OCI-M1 (cell line): Measurements from ENCODE around the gene TBC1D14.
A peak's percentile ranks its signal among the peaks of the same experiment; 100 is the strongest.
"Not testable (repeated sequence)": the region's sequence is repeated elsewhere in the genome, so short reads cannot be mapped to it uniquely, and the experiment has no call there.

Source experiments
- DNase-seq: peaks from one replicate; lab custom pipeline; 2025; lab: John Stamatoyannopoulos, UW

Gene TBC1D14

DNA sequence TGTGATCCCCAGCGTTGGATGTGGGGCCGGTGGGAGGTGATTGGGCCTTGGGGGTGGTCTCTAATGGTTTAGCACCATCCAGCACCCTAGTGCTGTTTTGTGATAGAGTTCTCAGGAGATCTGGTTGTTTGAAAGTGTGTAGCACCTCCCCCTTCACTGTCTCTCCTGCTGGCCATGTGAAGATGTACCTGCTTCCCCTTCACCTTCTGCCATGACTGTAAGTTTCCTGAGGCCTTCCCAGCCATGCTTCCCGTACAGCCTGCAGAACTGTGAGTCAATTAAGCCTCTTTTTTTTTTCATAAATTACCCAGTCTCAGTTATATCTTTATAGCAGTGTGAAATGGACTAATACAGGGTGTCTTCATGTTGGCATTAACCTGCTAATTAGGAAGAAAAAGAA is 19.3 kb upstream of the TBC1D14 start:
- DNase-seq, result no peak

DNA sequence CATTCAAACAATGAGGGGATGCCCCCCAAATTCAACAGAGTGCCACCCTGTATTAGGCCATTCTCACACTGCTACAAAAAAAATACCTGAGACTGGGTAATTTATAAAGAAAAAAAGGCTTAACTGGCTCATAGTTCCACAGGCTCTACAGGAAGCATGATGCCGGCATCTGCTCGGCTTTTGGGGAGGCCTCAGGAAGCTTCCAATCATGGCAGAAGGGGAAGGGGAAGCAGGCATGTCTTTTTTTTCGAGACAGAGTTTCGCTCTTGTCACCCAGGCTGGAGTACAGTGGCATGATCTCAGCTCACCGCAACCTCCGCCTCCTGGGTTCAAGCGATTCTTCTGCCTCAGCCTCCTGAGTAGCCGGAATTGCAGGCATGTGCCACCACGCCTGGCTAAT is 18.7 kb upstream of the TBC1D14 start:
- not testable (repeated sequence) for DNase-seq

DNA sequence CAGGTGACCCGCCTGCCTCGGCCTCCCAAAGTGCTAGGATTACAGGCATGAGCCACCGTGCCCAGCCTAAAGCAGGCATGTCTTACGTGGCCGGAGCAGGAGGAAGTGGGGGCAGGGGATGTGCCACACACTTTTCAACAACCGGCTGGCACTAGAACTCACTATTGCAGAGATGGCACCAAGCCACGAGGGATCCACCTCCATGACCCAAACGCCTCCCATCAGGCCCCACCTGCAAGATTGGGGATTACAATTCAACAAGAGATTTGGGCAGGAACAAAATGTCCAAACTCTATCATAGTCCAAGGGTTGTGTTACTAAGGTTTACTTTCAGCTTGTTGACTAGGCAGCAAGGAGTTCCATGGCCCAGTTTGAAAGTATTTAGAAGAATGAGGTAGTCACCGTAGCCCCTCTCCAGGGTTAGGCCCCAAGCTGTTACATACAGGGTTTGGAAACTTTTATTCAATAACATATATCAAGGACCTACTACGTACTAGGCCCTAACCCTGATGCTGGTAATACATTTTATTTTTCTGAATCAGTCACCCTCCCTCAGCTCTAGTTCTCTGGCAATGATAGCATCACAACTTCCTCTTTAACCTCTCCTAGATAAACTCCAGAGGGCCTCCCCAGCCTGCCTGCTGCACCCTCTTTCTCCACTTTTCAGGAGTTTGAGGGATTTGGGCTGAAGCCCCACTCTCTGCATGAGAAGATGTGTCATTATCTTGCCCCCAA is 18.0 kb upstream of the TBC1D14 start:
- peak; percentile 66 for DNase-seq

DNA sequence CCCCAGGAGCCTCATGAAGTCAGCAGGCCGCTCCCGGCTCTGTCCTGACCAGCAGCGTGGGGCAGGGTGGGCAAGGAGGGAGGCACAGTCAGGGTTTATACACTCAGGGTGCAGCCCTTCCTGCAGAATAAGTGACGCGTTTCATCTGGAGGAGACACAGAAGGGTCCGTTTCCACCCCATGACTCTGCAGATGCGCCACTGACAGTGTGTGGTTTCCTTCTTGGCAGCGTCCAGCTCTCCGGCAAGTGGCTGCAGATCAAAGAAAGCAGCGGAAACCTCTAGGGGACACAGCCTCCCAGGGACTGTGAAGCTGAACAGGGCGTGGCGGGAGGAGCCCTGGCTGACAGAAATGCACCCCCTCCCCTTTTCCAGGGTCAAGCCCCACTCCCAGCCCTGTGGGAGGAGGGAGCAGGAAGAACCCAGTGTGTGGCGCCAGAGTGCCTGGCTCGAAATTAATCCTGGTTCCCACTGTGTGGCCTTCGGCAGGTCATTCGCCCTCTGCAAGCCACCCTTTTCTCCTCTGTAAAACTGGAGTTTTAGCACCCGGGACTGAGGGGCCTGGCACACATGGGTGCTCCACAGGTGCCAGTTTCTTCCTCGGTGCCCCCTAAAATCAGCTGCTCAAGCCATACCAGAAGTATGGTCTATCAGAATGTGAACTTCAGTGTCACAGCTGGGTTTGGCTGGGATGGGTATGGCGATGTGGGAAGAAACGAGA is 17.3 kb upstream of the TBC1D14 start:
- DNase-seq, result peak; percentile 90

DNA sequence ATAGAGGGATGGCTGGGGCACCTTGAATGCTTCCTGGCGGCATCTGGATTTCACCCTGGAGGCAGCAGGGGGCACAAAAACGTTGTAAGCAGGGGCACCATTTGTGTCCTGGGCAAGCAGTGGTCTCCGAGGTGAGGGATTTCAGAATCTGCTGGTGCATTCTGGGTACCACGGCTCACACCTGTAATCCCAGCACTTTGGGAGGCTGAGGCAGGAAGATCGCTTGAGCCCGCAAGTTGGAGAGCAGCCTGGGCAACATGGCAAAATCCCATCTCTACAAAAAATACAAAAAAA is 16.8 kb upstream of the TBC1D14 start:
- no peak for DNase-seq

DNA sequence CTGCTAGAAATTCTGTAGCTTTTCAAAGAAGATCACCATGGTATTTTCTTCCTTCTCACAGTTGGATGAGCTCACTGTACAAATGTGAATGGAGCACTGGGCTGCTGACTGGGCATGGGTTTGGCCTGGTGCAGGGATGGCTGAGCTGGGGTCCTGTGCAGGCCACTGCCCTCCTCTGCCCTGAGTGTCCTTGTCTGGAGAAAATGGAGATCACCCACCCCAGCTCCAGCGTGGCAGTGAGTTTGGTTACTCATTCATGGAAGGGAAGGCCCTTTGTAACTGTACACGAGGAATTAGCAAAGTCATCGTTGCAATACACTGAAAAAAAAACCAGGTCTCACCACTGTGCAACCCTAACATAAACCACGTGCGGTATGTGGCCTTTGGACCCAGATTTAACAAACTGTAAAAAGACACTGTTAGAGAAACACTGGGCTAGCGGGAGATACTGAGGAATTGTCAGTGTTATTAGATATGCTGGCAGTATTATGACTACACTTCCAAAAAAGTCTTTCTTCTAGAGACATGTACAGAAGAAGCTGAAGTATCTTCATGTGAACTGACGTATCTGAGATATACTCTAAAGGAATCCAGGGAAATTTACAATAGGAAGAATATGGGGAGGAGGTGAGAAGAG is 16.1 kb upstream of the TBC1D14 start:
- DNase-seq, result peak; percentile 52

DNA sequence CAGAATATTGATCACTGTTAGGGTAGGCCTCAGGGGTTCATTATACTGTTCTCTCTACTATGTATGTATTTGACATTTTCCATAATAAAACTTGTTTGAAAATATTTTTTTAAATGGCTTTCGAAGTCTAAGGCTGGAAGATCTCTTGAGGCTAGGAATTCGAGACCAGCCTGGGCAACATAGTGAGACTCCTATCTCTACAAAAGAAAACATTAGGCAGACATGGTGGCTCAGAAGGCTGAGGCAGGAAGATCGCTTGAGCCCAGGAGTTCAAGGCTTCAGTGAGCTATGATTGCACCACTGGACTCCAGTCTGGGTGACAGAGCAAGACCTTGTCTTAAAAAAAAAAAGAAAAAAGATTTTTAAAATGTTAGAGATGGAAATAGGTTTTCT is 15.5 kb upstream of the TBC1D14 start:
- no peak for DNase-seq

DNA sequence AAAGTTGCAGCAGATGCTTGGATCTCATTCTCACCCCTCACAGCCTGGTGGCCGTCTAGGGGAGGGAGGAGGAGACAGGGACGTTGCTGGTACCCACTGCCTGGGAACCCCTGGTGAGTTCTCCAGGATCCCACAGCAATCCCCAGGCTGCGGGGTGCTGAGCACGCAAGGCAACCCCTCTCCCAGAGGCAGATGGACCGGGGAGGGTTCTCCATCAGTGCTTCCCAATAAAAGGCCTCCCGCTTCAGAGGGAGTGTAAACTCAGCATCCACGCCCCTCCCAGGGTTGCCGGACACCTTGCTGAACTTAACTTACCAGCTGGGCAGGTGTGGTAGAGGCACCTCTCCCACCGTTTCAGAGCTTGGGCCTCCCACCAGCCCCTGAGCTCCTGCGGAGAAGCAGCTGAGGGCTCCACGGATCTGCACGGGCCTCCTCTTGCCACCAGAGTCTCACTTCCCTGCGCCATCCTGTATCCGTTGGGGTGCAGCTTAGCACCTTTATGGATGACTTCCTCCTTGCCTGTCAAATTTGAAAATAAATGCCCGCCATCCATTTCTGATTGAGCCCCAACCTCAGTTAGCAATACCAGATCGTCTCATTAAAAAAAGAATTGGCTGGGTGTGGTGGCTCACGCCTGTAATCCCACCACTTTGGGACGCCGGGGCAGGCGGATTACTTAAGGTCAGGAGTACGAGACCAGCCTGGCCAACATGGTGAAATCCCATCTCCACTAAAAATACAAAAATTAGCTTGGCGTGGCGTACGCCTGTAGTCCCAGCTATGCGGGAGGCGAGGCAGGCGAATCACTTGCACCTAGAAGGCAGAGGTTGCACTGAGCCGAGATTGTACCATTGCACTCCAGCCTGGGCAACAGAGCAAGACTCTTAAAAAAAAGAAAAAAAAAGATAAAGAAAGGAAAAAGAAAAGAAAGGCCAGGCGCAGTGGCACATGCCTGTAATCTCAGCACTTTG is 14.8 kb upstream of the TBC1D14 start:
- DNase-seq, result no peak

DNA sequence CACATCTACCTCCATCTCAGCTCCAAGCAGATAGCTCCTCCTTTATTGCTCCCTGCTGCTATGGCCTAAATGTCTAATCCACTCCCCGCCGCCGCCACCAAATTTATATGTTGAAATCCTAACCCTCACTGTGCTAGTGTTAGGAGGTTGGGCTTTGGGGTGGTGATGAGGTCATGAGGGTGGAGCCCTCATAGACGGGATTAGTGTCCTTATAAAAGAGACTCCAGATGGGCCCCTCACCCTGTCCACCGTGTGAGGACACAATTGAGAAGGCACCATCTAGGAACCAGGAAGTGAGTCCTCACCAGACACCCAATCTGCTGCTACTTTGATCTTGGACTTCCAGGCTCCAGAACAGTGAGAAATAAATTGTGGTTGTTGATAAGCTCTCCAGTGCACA is 13.6 kb upstream of the TBC1D14 start:
- no peak for DNase-seq

DNA sequence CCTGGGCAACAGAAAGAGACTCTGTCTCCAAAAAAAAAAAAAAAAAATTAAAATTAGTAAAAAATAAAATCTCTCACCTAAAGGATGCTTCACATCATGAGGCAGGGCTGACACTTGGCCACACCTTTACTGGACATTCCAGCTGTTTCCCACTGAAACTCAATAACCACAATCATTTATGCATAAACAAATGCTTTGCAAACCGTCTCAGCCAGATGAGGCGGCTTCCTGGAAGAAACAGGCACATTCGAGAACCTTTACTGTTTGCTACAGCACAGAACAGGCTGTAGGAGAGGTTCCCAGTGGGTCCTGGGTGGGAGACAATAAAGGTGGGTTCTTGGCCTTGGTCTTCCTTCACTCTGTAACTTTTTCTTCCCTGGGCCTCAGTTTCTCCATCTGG is 10.9 kb upstream of the TBC1D14 start:
- no peak for DNase-seq

DNA sequence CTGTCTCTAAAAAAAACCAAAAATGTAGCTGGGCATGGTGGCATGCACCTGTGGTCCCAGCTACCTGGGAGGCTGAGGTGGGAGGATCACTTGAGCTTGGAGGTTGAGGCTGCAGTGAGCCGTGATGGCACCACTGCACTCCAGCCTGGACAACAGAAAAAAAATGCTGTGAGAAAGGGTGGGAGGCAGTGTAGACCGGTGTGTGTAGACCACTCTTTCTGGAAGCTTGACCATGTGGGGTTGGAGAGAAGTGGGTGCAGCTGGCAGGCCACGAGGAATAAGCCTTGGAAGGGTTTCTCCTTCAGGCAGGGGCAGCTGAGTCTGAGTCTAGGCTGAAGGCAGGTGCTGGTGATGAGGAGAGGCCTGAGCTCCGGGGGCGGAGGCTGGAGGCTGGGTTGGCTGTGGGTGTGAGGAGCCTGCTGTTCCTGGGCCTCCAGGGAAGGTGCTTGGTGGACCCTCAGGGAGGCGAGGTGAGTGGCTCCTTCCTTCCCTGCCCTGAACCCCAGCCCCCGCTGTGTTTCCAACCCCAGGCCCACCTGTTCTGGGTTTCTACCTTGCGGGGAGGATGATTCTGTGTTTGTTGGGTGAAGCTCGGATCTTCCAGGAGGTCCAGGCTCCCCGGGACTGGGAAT is 9.3 kb upstream of the TBC1D14 start:
- DNase-seq, result no peak

DNA sequence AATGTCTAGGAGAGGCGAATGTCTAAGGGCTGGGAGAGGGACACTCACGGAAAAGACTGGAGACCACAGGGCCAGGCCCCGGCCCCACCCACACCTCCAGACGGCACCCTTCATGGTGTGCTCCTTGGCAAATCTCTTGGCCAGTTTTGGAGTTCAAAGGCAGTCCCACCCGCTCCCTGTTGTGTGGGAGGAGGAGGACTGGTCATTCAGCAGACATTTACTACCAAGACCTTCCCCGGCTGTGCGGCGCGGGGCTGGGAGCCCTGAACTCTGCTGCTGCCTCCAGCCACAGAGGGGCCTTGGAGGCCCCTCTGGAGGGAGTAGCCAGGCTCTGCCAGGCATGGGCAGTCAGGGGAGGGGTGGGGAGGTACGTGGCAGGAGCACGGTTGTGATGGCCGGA is 8.7 kb upstream of the TBC1D14 start:
- DNase-seq, result no peak

DNA sequence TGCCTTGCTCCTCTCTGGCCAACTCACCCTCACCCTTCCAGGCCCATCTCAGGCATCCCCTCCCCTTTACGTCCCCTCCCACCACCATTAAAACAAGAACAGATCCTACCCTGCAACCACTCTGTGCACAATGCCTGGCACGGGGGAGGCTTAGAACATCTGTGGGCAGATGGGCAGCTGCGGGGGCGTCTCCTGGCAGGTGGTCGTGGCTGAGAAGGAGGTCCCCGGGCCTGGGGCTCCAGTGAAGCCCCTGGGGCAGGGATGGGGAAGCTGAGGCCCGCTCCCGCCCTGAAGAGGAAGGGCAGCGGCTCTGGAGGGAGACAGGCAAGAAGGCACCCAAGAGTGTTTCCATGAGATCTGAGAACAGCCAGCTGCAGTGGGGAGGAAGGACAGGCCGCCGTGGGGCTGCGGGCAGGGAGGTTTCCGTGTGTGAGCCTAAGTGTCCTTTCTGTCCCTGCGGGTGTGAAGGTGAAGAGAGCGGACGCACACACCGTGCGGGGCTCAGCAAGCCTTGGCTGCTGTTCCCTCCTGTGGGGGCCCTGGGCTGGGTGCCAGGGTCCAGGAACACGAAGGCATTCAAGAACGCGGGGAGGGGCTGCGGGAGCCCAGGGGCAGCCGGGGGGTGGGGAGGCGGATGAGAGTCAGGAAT is 7.8 kb upstream of the TBC1D14 start:
- DNase-seq, result no peak

DNA sequence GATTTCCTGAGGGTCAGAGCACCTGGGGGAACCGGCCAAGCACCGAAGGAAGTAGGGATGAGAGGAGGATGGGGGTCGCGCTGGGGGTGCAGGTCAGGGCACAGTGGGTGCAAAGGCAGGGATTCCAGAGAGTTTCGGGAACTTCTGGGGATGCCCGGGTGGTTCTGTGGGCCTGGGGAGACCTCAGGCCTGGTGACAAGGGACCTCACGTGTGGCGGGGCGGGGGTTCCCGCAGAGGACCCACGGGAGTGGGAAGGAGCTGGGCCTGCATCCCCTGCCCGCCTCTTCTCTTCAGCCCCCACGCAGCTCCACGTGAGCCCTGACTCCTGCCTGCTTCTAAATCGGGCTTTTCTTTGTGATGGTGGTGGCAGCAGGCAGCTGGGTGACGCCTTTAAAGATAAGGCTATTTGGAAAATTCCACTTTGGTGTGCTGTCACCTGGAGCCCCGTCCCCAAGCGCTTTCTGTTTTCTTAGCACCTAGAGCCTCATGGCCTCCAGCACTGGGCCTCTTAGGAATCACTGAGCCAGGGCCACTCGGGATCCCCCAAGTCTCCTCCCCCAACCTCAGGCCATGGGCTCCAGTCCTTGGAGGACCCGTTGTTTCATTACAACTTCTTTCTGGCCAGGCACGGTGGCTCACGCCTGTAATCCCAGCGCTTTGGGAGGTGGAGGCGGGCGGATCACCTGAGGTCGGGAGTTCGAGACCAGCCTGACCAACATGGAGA is 7.1 kb upstream of the TBC1D14 start:
- no peak for DNase-seq

DNA sequence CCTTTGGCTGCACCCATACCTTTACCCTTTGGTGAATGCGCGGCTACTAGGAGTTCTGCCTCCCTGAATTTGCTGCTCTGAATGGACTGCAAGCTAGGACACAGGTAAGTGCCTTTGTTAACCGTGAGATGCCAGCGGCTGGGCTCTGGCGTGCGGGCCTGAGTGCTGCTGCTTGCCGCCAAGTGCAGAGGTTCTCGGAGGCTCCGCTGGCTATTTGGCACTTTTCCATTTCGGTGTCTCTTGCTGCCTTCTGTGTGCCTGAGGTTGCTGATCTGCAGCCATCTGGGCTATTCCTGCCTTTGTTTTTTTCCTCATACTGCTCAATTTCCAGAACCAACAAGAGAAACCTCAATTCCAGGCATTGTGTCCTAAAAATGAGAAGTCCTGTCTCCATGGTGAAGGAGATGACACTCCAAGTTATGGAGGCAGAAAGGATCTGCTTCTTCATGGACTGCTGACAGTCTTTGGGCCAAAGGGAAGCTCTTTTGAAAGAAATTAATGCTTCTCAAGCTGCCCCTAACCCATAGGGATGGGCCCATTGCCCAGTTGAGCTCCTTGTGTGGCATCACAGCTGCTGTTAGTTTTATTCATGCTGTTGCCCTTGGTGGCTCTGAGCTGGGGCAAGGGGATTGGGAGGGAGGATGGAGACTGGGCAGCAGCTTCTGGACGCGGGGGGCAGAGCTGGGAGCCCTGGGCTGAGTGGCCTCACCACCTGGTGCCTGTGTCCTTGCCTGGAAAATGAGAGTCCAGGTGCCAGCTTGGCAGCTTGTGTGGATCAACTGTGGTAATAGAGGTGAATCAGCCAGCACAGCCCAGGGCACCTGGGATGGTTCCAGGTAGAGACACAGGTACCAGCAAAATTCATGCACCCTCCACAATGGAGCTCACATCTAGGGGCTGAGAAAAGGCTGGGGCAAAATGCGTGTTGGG is 3.8 kb upstream of the TBC1D14 start:
- DNase-seq, result no peak

DNA sequence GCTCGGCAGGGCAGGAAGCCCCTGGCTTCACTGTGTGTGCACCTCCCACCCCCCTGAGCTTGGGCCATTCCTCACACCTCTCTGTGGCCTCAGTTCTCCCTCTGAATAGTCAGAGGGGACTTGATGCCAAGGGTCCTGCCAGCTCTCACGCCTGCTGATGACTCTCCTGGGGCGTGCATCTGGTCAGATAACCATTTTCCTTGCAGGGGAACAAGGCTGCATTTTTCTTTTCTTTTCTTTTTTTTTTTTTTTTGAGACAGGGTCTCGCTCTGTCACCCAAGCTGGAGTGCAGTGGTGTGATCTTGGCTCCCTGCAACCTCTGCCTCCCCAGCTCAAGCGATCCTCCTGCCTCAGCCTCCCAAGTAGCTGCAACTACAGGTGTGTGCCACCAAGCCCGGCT is 3.1 kb upstream of the TBC1D14 start:
- DNase-seq, result not testable (repeated sequence)

DNA sequence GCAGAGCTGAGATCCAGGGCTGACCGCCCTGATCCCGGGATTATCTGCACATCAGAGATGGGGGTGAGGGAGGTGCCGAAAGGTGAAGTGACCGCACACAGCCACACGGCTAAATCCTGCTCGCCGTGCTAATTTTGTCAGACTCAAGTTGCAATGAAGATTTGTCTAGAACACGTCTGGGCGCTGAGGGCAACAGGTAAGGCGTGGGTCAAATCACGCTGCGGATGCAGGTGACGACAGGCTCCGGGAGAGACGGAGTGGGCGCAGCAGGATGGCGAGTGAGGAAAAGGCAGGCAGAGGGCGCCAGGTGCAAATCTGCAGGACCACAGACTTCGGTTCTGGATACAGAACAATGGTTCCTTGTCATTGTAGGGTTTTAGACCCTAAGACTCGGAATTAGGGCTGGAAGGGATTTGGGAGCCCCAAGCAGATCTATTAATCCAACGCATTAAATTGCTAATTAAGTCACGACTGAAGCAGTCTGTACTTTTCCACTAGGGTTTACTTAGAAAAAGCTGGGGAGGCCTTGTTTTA is 1.9 kb upstream of the TBC1D14 start:
- DNase-seq, result peak; percentile 17

DNA sequence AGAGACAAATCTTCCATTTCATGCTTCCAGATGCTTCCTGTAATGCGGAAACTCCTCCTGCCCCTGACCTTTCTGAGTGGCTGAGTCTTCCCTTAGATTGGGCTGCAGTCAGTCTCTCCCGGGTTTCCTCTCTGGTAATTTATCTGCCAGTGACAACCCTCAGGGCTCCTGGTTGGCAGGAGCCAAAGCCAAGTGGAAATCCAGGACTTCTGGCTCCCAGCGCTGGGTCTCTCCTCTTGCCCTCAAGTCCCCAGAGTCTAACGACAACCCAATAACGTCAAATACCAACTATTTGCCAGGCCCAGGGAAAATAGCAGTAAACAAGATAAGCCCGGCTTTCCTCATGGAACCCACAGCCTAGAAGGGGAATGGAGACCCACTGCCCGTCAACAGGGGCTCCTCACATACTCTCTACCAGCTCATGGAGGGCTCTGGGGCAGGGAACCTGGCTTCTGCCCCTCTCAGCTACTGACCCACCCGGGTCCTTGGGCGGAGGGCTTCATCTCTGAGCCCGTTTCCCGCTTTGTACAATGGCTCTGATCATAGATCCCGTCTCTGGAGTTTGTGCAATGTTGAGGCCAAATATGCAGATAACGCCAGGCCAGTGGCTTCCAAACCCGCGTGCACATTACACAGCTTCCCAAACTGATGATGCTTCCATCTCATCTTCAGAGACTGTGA is 1.1 kb upstream of the TBC1D14 start:
- no peak for DNase-seq

DNA sequence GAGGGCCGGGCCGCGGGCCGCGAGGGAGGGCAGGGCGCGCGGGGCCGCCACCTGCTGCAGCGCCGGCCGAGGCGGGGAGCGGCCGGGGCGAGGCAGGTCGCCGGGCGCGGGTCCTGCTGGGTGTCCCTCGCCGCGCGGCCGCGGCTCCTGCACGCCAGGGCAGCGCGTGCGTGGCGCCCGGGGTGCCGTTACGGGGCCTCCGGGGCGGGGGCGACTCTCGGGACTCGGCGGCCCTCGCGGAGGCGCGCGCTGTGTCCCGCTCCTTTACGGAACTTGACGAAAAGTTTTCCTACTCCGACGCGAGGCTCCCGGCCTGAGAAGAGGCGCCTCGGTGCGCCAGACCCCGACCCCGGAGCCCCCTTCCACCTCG is 329 bp downstream of the TBC1D14 start:
- DNase-seq, result peak; percentile 64
